B cell (primary cell): Measurements from ENCODE around the gene MFAP3L. TPM values are rescaled to one million over a fixed set of nuclear protein-coding genes. Genes with fewer than 3 reads are reported as not detected.

Experiments
- ATAC-seq: fragments of 200-7000 bp; cut with Tn5 transposase; one replicate; pipeline ENCODE4 v1.10.0; 2021; ENCODE audit warnings: low read depth, mild to moderate bottlenecking, moderate number of reproducible peaks, moderate library complexity
- CTCF ChIA-PET: fragments of 350-600 bp; sonication (Branson Sonifier 250); formaldehyde crosslinking; loops from one replicate; lab custom pipeline; 2021; ENCODE audit warnings: antibody characterized with exemption, inconsistent platforms; lab: Charles Lee
- POLR2A ChIA-PET: fragments of 350-600 bp; sonication (Branson Sonifier 250); formaldehyde crosslinking; loops from one replicate; lab custom pipeline; 2021; ENCODE audit warnings: antibody characterized with exemption; lab: Charles Lee
- DNase-seq: peaks from one replicate; pipeline ENCODE4 v3.0.0; 2013
- H2AFZ ChIP-seq: 2 replicates; pipeline ENCODE4 v1.6.1; 2012; ENCODE audit warnings: mild to moderate bottlenecking, low read depth, low read length; ENCODE audit not compliant: insufficient read depth, poor library complexity, severe bottlenecking
- H3K27ac ChIP-seq, 2 donors: 1 replicate in 1 of 2; 2 replicates in 1 of 2; pipeline ENCODE4 v1.5.1; 2012 to 2013; ENCODE audit warnings: low read length in 2 of 2, mild to moderate bottlenecking in 2 of 2, moderate library complexity in 1 of 2
- H3K27me3 ChIP-seq, 4 experiments: fragments of 200-600 bp in 1 of 4; sonication (generic) in 1 of 4; replicated peaks in 1 of 4; 1 replicate in 2 of 4; 2 replicates in 2 of 4; pipeline versions ENCODE4 v1.6.1 to v1.7.0; 2013 to 2016; ENCODE audit warnings: low read length in 3 of 4, mild to moderate bottlenecking in 2 of 4, mixed read lengths in 1 of 4, moderate library complexity in 1 of 4; ENCODE audit not compliant: insufficient read depth in 4 of 4, control insufficient read depth in 3 of 4; ENCODE audit errors: control extremely low read depth in 1 of 4
- H3K36me3 ChIP-seq, 2 experiments: replicated peaks in 1 of 2; 1 replicate in 1 of 2; 2 replicates in 1 of 2; pipeline versions ENCODE4 v1.6.1 to v1.7.1; 2013; ENCODE audit warnings: low read length in 1 of 2; ENCODE audit not compliant: insufficient read depth in 2 of 2, control insufficient read depth in 1 of 2; ENCODE audit errors: control extremely low read depth in 1 of 2, extremely low read depth in 1 of 2
- H3K4me1 ChIP-seq, 2 donors: fragments of 200-600 bp in 1 of 2; sonication (generic) in 1 of 2; 1 replicate in 1 of 2; 2 replicates in 1 of 2; pipeline versions ENCODE4 v1.5.1 to v1.6.1; 2013 to 2017; ENCODE audit warnings: low read length in 2 of 2; ENCODE audit not compliant: control insufficient read depth in 2 of 2, insufficient read depth in 2 of 2
- H3K4me2 ChIP-seq: replicated peaks from 2 replicates; pipeline ENCODE3; 2012; ENCODE audit warnings: mild to moderate bottlenecking, low read depth, low read length; ENCODE audit not compliant: poor library complexity, severe bottlenecking
- H3K4me3 ChIP-seq, 5 experiments: fragments of 200-600 bp in 1 of 5; sonication (generic) in 1 of 5; 1 replicate in 3 of 5; 2 replicates in 2 of 5; pipeline versions ENCODE4 v1.5.1 to v1.7.0; 2011 to 2016; ENCODE audit warnings: low read length in 4 of 5, mild to moderate bottlenecking in 4 of 5, low read depth in 2 of 5, control low read depth in 1 of 5, moderate library complexity in 1 of 5; ENCODE audit not compliant: insufficient read depth in 1 of 5; ENCODE audit errors: control extremely low read depth in 1 of 5, extremely low read depth in 1 of 5
- H3K79me2 ChIP-seq: fragments of 200-600 bp; sonication (generic); one replicate; pipeline ENCODE4 v1.6.0; 2016; ENCODE audit warnings: low read length; ENCODE audit not compliant: control insufficient read depth, insufficient read depth
- H3K9ac ChIP-seq: fragments of 200-600 bp; sonication (generic); 2 replicates; pipeline ENCODE4 v1.6.1; 2017; ENCODE audit warnings: mild to moderate bottlenecking, low read length, moderate library complexity
- H3K9me3 ChIP-seq, 3 donors: one replicate each; pipeline versions ENCODE4 v1.6.1 to v1.7.1; 2013; ENCODE audit warnings: low read length in 2 of 3; ENCODE audit not compliant: control insufficient read depth in 2 of 3, insufficient read depth in 1 of 3; ENCODE audit errors: control extremely low read depth in 1 of 3
- H4K20me1 ChIP-seq: 2 replicates; pipeline ENCODE4 v1.6.0; 2012; ENCODE audit warnings: mild to moderate bottlenecking, low read length; ENCODE audit not compliant: insufficient read depth, control insufficient read depth, poor library complexity, severe bottlenecking
- H3K27ac Mint-ChIP-seq: one replicate; pipeline ENCODE4 v1.8.0; 2021; ENCODE audit warnings: mixed read lengths
- H3K27me3 Mint-ChIP-seq: one replicate; pipeline ENCODE4 v1.8.0; 2021; ENCODE audit warnings: mixed read lengths
- H3K4me1 Mint-ChIP-seq: one replicate; pipeline ENCODE4 v1.8.0; 2021; ENCODE audit warnings: mixed read lengths
- H3K4me3 Mint-ChIP-seq: one replicate; pipeline ENCODE4 v1.8.0; 2021; ENCODE audit warnings: mixed read lengths
- H3K9me3 Mint-ChIP-seq: one replicate; pipeline ENCODE4 v1.8.0; 2022; ENCODE audit warnings: mixed read lengths; ENCODE audit not compliant: insufficient read depth
- CTCF ChIP-seq: fragments of 200-600 bp; IDR thresholded peaks from one replicate; pipeline ENCODE4 v1.8.0; 2022; ENCODE audit warnings: antibody characterized with exemption, mild to moderate bottlenecking
- EZH2 ChIP-seq: IDR thresholded peaks from 2 replicates; pipeline ENCODE4 v1.6.1; 2012; ENCODE audit warnings: borderline replicate concordance, low read depth, mild to moderate bottlenecking, moderate library complexity, low read length; ENCODE audit not compliant: insufficient read depth, poor library complexity, severe bottlenecking
- WGBS: methylation state at CpG from one replicate; pipeline ENCODE4 v1.1.5; 2013; ENCODE audit warnings: missing lambda C conversion rate; ENCODE audit not compliant: insufficient coverage; 5-methylcytosine and 5-hydroxymethylcytosine counted together
- intact Hi-C: fragments of 100-400 bp; cut with micrococcal nuclease; formaldehyde crosslinking; loops from one replicate; pipeline ENCODE4 v1.10.0; 2022
- polyA plus RNA-seq: library from polyadenylated mRNA; depleted of rRNA; stranded (reverse); fragments of >200 nt; gene quantifications from 2 replicates; pipeline ENCODE4 v1.2.3, GENCODE V29; 2012
- total RNA-seq, 2 donors: library from RNA; stranded (reverse); fragments of 120-200 nt in 1 of 2; gene quantifications; 1 replicate in 1 of 2; 2 replicates in 1 of 2; pipeline versions ENCODE4 v1.2.3 to v1.2.4, GENCODE V29; 2013 to 2022

MFAP3L gene
- total and polyA plus RNA-seq, 2 donors (not counting 1 experiment from before 2014, with no cell fraction given), result 0.37 to 0.63 TPM

- 93% methylated on average over 4 of the region's 4 CpGs for WGBS
- Histone ChIP-seq H2AFZ (no peak overlapping the region), H3K27me3 (no peaks in the 10 kb centered on the region), H3K27ac (no peak overlapping the region), H4K20me1 (no peaks in the 10 kb centered on the region), H3K9ac (no peak overlapping the region), H3K4me3 (no peak overlapping the region), H3K79me2 (no peaks in the 10 kb centered on the region), H3K9me3 (no peaks in the 10 kb centered on the region), H3K36me3 (no peaks in the 10 kb centered on the region), H3K4me2 (no peak overlapping the region), H3K4me1 (peaks cover 5 to 8% of the 10 kb centered on the region in 2 donors)
- intact Hi-C loops, result no loop called here
- Mint-ChIP-seq H3K9me3 (no peaks in the 10 kb centered on the region), H3K27ac (no peak overlapping the region), H3K4me3 (no peak overlapping the region), H3K4me1 (peaks cover 10% of the 10 kb centered on the region), H3K27me3 (peaks cover 22% of the 10 kb centered on the region)
- no peak for DNase-seq
- POLR2A ChIA-PET, result no interaction called here
- TF ChIP-seq CTCF (no peak), EZH2 (no peak)
- ATAC-seq, result no peak
- CTCF ChIA-PET, result interaction anchor here (1.4 kb wide), 1 partner anchor 16 kb away, joined by 5 read pairs; no protein-coding TSS in a partner anchor
Observed at GRCh38 chr4:170009291-170009690, 16.9 kb downstream of the MFAP3L start.

- Histone ChIP-seq H3K9ac (no peak overlapping the region), H3K36me3 (no peaks in the 10 kb centered on the region), H3K4me2 (no peak overlapping the region), H4K20me1 (no peaks in the 10 kb centered on the region), H3K9me3 (no peaks in the 10 kb centered on the region), H3K27me3 (no peaks in the 10 kb centered on the region), H2AFZ (no peak overlapping the region), H3K27ac (no peak overlapping the region), H3K79me2 (no peaks in the 10 kb centered on the region), H3K4me1 (peaks cover 5 to 8% of the 10 kb centered on the region in 2 donors), H3K4me3 (no peak overlapping the region)
- Mint-ChIP-seq H3K4me1 (peaks cover 10% of the 10 kb centered on the region), H3K27ac (no peak overlapping the region), H3K27me3 (peaks cover 22% of the 10 kb centered on the region), H3K4me3 (no peak overlapping the region), H3K9me3 (no peaks in the 10 kb centered on the region)
- TF ChIP-seq CTCF (no peak), EZH2 (no peak)
- no peak for DNase-seq
- POLR2A ChIA-PET, result no interaction called here
- CTCF ChIA-PET, result interaction anchor here (1.4 kb wide), 1 partner anchor 16 kb away, joined by 5 read pairs; no protein-coding TSS in a partner anchor
- intact Hi-C loops, result no loop called here
- 82% methylated on average over 4 of the region's 10 CpGs for WGBS
- ATAC-seq, result no peak
Observed at GRCh38 chr4:170008801-170009200, 17.4 kb downstream of the MFAP3L start.
